Left lobe of liver (tissue), 2 donors: ENCODE data around the gene PERM1. TPM values are rescaled to one million over a fixed set of nuclear protein-coding genes. Genes with fewer than 3 reads are reported as not detected.
"Not testable (repeated sequence)": the region's sequence is repeated elsewhere in the genome, so short reads cannot be mapped to it uniquely, and the experiment has no call there.

Experiments used
- ATAC-seq: fragments of 200-7000 bp; cut with Tn5 transposase; one replicate; pipeline ENCODE4 v1.9.1; 2020; ENCODE audit warnings: mild to moderate bottlenecking, moderate library complexity
- DNase-seq: peaks from one replicate; pipeline ENCODE4 v3.0.0-alpha.2; 2020; ENCODE audit warnings: low spot score
- total RNA-seq: library from RNA; stranded (reverse); gene quantifications from one replicate; pipeline ENCODE4 v1.2.1, GENCODE V29; 2021
- donor health status: DM: no; HTN: no; CAD: no; lungs with moderate emphysema.
- donor health status: DM: no; HTN: yes; CAD: no.

PERM1 gene, protein sequence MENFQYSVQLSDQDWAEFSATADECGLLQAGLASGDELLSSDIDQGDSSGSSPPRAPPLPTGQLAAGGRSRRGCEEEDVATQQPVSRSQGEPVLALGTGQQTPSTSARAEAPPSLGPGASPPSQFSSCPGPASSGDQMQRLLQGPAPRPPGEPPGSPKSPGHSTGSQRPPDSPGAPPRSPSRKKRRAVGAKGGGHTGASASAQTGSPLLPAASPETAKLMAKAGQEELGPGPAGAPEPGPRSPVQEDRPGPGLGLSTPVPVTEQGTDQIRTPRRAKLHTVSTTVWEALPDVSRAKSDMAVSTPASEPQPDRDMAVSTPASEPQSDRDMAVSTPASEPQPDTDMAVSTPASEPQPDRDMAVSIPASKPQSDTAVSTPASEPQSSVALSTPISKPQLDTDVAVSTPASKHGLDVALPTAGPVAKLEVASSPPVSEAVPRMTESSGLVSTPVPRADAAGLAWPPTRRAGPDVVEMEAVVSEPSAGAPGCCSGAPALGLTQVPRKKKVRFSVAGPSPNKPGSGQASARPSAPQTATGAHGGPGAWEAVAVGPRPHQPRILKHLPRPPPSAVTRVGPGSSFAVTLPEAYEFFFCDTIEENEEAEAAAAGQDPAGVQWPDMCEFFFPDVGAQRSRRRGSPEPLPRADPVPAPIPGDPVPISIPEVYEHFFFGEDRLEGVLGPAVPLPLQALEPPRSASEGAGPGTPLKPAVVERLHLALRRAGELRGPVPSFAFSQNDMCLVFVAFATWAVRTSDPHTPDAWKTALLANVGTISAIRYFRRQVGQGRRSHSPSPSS
- total RNA-seq: 0.83 TPM

DNA sequence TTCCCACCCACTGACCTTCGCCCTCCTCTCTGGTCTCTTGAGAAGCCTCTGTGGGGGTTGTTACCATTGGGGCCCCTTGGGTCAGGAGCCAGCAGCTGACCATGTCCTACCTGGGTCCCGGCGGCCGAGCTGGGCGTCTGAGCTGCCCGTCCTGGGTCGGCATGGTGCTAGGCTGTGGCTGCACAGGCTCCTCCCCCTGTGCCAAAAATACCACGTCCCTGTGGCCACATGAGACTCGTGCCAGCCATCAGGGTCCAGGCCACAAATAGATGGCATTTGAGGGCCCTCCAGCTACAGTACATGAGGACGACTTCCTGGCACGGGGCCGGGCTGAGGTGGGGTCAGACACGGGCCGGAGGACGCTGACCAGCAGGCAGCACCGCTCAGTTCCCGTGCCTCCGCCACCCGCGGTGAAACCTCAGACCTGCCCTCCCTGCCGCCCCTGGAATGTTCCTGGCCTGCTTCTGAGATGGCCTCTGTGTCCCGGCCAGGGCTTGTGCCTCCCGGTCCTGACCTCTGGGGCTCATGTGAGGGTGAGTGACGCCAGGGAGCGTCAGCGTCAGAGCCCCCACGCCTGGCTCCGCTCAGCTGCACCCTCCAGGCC lies at the start of gene PERM1:
PERM1 (minus strand) TSS at position 139 of the 604 bp plus-strand sequence. CDS start 1,064 bp downstream, outside the sequence.
- ATAC-seq: no peak
- no peak for DNase-seq

DNA sequence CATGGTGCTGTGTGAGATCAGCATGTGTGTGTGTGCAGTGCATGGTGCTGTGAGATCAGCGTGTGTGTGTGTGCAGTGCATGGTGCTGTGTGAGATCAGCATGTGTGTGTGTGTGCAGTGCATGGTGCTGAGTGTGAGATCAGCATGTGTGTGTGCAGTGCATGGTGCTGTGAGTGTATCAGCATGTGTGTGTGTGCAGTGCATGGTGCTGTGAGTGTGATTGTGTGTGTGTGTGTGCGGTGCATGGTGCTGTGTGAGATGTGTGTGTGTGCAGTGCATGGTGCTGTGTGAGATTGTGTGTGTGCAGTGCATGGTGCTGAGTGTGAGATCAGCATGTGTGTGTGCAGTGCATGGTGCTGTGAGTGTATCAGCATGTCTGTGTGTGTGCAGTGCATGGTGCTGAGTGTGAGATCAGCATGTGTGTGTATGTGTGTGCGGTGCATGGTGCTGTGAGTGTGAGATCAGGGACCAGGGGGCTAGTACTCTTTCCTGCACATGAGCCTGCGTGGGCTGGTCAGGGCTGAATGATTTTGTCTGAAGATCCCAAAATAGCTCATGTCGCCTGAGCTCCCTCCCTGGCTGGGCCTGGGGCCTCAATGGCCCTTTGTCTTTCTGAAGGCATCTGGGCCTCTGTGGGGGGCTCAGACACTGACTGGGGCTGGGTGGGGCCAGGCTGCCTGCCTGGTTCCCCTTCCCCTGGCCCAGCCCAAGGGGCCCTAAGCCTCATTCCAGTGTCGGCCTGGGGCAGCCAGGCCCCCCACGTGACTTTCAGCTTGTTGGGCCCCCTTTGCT lies 49.2 kb upstream of the PERM1 start:
- not testable (repeated sequence) for ATAC-seq, DNase-seq

DNA sequence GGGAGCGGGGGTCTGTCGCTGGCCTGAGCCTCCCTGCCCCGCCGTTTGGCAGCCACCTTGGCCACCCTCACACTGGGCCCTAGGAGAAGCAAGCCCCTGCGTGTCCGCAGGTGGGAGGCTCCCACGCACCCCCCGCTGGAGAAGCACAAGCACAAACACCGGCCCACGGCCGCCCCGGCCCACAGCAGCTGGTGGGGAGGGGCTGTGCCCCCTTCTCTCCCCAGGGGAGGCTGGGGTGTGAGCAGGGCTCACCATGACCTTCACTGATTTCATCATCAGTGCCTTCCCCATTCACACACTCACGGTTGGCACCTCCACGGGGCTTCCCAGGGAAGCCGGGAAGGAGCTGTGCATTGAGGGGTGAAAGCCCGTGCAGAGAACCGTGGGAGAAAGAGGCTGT lies 45.9 kb upstream of the PERM1 start:
- DNase-seq: no peak
- ATAC-seq: no peak

DNA sequence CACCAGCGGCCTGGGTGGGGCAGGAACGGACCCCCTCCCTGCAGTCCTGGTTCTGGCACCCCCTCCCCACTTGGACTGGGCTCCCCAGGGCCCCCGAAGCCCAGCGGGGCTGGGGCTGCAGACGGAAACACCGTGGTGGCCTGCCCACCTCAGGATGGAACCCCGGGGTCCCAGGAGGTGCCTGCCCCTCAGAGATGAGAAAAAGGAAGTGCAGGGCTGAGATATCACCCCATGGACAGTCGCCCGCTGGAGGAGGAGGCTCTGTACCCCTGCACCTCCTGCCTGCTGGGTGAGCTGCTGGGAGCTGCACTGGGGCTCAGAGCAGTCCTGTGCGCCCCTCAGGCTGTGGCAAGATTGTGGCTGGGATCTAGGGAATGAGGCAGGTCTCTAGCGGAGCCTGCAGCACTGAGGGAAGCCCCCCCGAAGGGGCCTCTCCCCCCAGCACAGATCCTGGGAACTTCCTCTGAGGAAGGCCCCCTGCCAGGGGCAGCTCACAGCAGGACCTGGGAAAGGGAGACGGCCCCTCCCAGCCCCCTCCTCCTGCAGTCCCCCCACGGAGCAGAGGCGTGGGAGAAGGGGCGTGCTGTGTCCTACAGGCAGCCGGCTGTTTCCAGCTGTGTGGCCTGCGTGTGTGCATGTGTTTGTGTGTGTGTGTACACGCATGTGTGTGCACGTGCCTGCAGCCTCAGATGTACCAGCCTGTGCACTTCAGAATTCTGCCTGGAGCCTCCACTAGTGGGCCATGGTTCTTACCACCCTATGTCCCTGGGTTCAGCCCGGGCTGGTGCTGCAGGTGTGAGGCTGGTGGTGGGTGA lies 44.9 kb upstream of the PERM1 start:
- no peak for ATAC-seq
- no peak for DNase-seq

DNA sequence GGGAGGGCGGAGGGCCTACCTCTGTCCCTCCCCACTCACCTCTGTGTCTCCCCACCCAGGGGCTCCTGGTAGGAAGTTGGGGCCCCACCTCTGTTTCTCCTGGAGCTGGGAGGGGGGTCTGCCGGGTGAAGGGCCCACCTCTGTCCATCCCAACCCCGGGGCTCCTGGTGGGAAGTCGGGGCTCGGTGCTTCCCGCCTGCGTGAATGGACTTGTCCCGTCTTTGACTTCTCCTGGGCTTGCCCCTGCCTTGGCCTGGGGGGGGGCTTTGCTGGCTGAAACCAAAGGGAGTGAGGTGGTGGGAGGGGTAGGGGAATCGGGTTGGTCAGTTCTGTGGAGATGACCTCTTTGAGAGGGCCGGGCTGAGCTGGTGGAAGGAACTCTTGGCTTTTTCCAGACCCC lies 43.8 kb upstream of the PERM1 start:
- DNase-seq (no peak), ATAC-seq (no peak)

DNA sequence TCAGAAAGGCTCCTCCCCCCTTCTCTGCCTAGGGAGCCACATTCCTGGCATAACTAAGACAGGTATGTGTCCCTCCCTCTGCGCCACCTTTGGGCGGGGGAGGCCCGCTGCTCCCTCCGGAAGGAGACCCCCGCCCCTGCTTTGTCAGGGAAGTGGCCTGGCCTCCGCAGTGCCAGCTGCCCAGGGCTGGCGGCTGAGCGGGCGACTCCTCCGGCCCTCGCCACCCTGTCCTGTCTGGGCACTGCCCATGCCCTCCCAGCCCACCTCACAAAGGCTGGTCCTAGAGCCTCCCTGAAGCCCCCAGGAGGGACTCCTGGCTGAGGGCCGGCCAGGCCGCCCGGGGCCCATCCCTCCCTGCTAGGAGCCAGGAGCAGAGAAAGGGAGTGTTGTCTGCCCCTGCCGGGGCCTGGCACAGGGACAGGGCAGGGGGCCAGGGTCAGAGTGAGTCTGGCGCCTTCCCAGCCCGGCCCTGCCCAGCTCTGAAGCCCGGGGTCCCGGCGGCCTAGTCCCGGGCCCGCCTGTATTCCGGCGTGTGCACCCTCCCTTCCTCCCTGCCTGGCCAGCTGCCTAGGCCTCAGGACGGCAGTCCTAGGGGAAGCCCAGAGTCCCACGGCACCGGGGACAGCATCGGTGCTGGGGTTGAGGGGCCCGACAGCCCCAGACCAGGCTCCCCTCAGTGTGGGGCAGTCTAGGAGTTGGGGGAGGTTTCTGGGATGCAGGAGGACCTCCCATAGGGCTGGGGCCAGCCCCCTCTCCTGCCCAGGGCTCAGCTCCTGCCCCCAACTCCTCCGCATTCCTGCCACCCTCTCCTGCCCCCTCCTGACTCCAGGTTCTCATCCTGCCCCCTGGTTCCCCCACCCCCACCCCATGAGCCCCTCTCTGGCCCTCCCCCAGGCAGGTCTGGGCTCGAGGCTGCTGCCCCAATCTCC lies 43.1 kb upstream of the PERM1 start:
- DNase-seq: no peak
- ATAC-seq: no peak

DNA sequence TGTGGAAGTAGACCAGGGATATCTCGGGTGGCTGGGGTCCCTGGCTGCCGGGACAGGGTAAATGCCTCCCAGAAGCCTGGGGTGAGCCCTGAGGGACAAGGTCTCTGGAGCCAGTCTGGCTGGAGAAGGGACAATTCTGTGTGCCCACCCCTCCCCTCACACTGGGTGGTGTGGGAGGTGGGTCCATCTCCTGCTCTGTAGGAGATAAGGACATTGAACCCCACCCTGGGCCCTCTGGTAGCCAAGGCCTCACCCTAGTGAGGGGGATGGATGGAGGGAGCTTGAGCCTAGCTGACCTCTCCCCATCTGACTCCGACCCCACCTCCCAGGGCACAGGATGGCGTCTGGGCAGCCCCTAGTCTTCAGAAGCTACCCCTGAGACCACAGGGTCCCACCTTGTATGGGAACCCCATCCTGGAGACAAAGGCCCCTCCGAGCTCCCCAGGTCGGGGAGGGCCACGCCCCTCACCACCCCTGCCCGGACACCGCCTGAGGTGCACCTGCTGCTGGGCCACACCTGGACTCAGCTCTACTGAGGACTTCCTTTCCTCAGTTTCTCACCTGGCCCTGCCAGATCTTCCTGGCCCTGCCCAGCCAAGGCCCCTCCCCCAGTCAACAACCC lies 42.4 kb upstream of the PERM1 start:
- ATAC-seq: no peak
- DNase-seq: no peak

DNA sequence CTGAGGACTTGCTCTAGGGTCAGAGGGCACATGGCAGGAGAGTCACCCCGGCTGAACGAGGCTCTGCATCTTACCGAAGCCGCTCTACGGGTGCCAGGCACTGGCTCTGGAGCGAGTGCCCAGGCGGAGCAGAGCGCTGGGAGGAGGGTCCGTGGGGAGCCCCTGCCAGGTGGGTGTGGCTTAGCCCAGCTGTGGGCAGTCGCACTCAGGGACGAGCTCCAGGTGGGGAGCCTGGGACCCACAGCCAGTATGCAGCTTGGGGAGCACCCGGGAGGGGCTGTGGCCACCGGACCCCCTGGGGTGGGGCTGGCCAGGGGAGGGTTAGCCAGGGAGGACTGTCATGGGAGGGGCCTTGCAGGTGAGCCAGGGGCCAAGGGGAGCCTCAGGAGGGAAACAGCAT lies 41.8 kb upstream of the PERM1 start:
- no peak for DNase-seq

DNA sequence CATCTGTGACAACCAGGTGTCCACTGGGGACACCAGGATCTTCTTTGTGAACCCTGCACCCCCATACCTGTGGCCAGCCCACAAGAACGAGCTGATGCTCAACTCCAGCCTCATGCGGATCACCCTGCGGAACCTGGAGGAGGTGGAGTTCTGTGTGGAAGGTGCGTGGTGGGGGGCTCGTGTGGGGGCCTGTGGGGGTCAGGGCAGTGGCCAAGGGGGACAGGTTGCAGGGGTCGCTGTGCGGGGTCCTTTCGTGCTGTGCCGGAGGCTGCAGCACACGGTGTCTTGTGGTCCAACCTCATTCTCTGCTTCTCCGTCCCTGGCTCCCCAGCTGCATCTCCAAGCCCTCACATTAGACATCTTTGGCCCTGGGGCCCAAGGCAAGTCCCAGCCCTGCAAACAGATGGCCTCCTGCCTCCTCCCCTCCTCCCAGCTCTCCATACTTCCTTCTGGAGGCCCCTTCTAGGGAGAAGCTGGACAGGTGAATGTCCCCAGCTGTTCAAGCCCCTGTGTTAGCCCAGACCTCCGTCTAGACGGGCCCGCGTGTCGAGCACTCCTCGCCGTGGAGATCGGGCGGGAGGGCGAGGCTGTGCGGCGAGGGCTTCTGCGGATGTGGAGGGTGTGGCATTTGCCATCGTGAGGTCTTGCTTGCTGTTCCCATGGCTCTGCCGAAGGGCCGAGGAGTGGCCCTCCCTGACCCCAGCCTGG lies 40.6 kb upstream of the PERM1 start:
- DNase-seq (no peak), ATAC-seq (no peak)

More for the DNA sequence above, 41.8 kb upstream of the PERM1 start:
- no peak for ATAC-seq

DNA sequence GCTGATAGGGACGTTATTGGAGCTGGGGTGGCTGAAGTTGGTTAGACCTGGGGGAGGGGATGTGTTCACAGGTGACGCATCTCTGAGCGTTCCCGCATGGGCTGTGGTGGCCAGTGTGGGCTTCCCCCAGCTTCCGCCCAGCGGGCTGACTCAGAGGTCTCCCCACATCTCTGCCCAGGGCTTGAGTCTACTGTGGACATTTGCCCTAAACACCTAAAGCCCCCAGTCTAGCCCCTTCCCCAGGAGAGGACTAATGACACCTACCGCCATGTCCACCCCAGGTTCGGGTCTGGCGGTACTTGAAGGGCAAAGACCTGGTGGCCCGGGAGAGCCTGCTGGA lies 40.0 kb upstream of the PERM1 start:
- DNase-seq: no peak
- ATAC-seq: no peak

DNA sequence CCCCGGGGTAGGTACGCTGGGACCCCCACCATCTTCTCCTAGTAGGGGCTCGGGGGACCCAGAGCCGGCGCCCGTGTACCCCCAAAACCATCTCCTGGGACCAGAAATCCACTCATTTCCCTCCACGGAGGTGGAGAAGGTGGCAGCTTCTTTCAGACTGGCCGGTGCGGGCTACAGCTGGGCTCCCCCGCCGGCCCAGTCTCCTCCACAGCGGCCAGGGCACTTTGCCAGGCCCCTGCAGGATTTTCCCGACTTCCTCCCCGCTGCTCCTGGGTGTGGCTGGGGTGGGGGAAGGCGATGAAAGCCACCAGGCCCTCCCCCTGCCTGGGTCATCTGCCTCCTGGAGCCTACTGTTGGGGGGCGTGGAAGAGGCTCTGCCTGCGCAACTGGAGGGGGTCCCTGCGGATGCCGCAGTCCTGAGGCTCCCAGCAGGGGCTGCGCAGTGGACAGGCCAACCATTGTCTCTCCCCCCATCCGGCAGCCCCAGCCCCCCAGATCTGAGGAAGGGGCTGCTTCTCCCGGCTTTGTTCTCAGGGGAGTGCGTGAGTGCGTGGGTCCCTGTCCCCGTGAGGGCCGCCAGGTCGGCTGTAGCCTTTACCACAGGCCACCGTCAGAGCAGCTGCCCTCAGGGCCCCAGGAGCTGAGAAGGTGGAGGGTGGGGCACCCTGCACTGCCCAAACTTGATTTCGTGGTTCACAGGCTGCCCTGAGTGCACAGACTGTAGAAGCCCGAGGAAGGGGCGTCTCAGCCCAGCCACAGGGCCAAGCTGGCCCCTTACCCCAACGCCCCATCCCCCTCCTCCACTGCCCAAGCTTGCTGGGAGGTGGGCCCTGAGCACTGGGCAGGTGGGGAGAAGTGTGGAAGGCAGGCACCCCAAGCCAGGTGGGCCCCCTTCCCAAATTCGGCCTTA lies 39.4 kb upstream of the PERM1 start:
- DNase-seq (peak; percentile 59), ATAC-seq (no peak)

DNA sequence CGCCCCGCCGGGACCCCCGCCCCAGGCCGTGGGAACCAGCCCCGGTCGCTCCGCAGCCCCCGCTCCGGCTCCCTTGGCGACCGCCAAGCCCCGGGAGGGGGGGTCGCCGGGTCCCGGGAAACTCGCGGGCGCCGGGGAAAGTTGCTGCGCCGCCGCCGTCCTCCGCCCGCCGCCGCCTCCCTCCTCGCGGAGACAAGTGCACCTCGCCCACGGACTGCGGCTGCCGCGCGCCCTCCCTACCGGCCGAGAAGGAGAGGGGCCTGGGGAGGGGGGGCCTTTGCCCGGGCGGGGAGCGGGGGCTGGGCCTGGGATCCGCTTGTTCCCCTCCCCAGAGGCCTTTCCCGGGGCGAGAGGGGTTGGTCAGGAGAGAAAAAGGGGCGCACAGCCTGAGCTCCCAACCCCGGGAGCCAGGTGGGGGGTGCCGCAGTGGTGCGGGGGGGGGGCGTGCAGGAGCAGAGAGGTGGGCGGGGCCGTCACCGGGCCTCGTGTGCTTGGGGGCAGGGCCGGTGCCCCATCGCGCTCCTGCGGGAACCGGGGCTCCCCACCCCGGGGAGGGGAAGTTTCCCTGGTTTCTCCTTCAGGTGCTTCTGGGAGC lies 38.6 kb upstream of the PERM1 start:
- ATAC-seq (no peak), DNase-seq (no peak)

DNA sequence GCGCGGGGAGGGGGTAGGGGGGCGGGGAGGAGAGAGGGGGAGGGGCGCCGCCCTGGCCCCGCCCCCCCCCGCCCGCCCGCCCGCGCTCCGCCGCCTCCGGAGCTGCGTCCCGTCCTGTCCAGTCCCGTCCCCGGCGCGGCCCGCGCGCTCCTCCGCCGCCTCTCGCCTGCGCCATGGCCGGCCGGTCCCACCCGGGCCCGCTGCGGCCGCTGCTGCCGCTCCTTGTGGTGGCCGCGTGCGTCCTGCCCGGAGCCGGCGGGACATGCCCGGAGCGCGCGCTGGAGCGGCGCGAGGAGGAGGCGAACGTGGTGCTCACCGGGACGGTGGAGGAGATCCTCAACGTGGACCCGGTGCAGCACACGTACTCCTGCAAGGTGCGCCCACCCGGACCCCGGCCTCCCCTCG lies 38.1 kb upstream of the PERM1 start, which contains the start of gene AGRN:
AGRN (plus strand) TSS at position 121 of the 405 bp plus-strand sequence; CDS start at position 174, 53 bp downstream.
- DNase-seq (peak; percentile 79), ATAC-seq (peak; percentile 56)

DNA sequence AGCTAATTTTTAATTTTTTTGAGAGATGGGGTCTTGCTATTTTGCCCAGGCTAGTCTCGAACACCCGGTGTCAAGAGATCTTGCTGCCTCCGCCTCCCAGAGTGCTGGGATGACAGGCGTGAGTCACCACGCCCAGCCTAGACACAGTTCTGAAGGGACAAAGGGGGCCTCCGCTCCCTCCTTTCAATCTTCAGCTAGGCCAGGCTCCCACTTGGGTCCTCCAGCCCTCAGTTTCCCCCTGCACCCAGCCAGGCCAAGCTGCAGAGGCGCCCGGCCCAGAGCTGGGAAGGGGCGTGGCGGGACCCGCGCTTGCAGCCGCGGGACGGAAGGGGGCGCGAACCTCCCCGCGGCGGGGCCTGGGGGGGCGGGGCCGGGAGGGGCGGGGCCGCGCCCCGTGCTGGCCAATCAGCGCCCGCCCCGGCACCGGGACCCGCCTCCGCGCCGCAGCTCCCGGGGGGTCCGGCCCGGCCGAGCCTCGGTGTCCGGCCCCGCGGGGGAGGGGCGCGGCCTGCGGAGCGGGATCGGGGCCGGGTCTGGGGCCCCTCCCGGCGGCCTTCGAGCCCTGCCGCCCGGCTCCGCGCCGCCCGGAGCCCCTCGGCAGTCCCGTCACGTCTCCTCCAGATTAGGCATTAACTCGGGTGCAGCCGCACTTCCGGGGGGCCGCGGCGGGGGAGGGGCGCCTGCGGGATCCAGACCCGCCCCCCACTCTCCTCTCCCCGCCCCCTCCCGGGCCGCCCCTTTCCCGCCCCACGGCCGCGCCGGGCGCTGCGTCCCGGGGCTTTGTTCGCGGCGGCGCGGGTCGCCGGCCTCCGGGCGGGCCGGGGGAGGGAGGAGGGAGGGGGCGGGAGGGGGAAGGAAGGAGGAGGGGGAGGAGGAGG lies 37.5 kb upstream of the PERM1 start:
- ATAC-seq: peak; percentile 90
- peak; percentile 89 for DNase-seq

DNA sequence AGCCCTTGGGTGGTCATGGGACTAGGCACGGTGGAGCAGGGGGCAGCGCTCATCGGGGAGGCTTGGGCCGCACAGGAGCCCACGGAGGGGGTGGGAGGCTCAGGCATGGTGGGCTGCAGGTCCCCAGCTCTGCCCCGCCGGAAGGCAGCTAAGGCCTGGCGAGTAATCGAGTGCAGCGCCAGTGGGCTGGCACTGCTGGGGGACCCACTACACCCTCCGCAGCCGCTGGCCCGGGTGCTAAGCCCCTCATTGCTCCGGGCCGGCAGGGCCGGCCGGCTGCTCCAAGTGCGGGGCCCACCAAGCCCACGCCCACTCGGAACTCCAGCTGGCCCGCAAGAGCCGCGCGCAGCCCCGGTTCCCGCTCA lies 36.4 kb upstream of the PERM1 start:
- ATAC-seq, DNase-seq: not testable (repeated sequence)
